ENCODE results near the gene RPL29. TPM values are rescaled to one million over a fixed set of nuclear protein-coding genes. Genes with fewer than 3 reads are reported as not detected.
A peak's percentile ranks its signal among the peaks of the same experiment; 100 is the strongest.
"Not testable (repeated sequence)": the region's sequence is repeated elsewhere in the genome, so short reads cannot be mapped to it uniquely, and the experiment has no call there.

Gene RPL29
- 1,128 TPM for total RNA-seq
- polyA plus RNA-seq, result 1,000 to 10,000 TPM; 1,236 to 1,661 (median 1,413) TPM

GRCh38 chr3:51995346-51996163 is at the start of gene RPL29:
TSS of gene RPL29 (minus strand) at chr3:51995895. CDS start at chr3:51995461, 434 bp downstream.
- peak within 1 kb of the TSS; percentile 89 for H3K27ac ChIP-seq (ENCODE audit: insufficient read depth, low read length, poor library complexity, severe bottlenecking)
- no peaks in the 10 kb centered on the region for H3K9me3 Mint-ChIP-seq
- peak within 1 kb of the TSS; percentile 95 to 100 (median 99) for H3K4me3 Mint-ChIP-seq
- H3K4me3 ChIP-seq (ENCODE audit: low read depth, low read length), result peak within 1 kb of the TSS; percentile 88
- H3K27me3 ChIP-seq (ENCODE audit: control insufficient read depth, insufficient read depth, low read length), result no peaks in the 10 kb centered on the region
- H3K27ac Mint-ChIP-seq, result peak within 1 kb of the TSS; percentile 100
- peaks cover 21% of the 10 kb centered on the region for H3K36me3 ChIP-seq (ENCODE audit: control insufficient read depth, insufficient read depth, low read length)
- H3K27me3 Mint-ChIP-seq, result peaks cover 12% of the 10 kb centered on the region
- peaks cover 25% of the 10 kb centered on the region for H3K4me1 ChIP-seq (ENCODE audit: control insufficient read depth, insufficient read depth, low read length, poor library complexity, severe bottlenecking)
- peaks cover 17% of the 10 kb centered on the region for H3K36me3 Mint-ChIP-seq
- no peaks in the 10 kb centered on the region for H3K9me3 ChIP-seq (ENCODE audit: control insufficient read depth in 2 of 2, low read length in 2 of 2)
- ATAC-seq (ENCODE audit: low read depth in 2 of 2) (peak; percentile 94 to 96), DNase-seq (peak; percentile 88 to 97 (median 94))
- peaks cover 0 to 44% (median 30%) of the 10 kb centered on the region in 4 donors for H3K4me1 Mint-ChIP-seq

- H3K27me3 Mint-ChIP-seq, result no peaks in the 10 kb centered on the region
- no peak for DNase-seq
- H3K36me3 Mint-ChIP-seq, result peaks cover 6% of the 10 kb centered on the region
- peaks cover 16% of the 10 kb centered on the region for H3K4me1 ChIP-seq (ENCODE audit: control insufficient read depth, insufficient read depth, low read length, poor library complexity, severe bottlenecking)
- no peak for ATAC-seq (ENCODE audit: low read depth in 2 of 2)
- H3K9me3 ChIP-seq (ENCODE audit: control insufficient read depth in 2 of 2, low read length in 2 of 2), result no peaks in the 10 kb centered on the region
- H3K27ac ChIP-seq (ENCODE audit: insufficient read depth, low read length, poor library complexity, severe bottlenecking), result no peak overlapping the region
- no peaks in the 10 kb centered on the region for H3K27me3 ChIP-seq (ENCODE audit: control insufficient read depth, insufficient read depth, low read length)
- H3K4me3 Mint-ChIP-seq, result peak overlapping the region in 1 of 4 donors; percentile 35
- H3K36me3 ChIP-seq (ENCODE audit: control insufficient read depth, insufficient read depth, low read length), result peaks cover 19% of the 10 kb centered on the region
- H3K4me1 Mint-ChIP-seq, result peaks cover 0 to 56% (median 7%) of the 10 kb centered on the region in 4 donors
- H3K4me3 ChIP-seq (ENCODE audit: low read depth, low read length), result no peak overlapping the region
- peak overlapping the region; percentile 85 to 91 (median 89) for H3K27ac Mint-ChIP-seq
- H3K9me3 Mint-ChIP-seq, result no peaks in the 10 kb centered on the region
Observed at GRCh38 chr3:52044869-52045619, 49.3 kb upstream of the RPL29 start.

- Histone ChIP-seq H3K4me3 (ENCODE audit: low read depth, low read length) (no peak overlapping the region), H3K27me3 (ENCODE audit: control insufficient read depth, insufficient read depth, low read length) (no peaks in the 10 kb centered on the region), H3K27ac (ENCODE audit: insufficient read depth, low read length, poor library complexity, severe bottlenecking) (no peak overlapping the region), H3K36me3 (ENCODE audit: control insufficient read depth, insufficient read depth, low read length) (peaks cover 6% of the 10 kb centered on the region), H3K9me3 (ENCODE audit: control insufficient read depth in 2 of 2, low read length in 2 of 2) (no peaks in the 10 kb centered on the region), H3K4me1 (ENCODE audit: control insufficient read depth, insufficient read depth, low read length, poor library complexity, severe bottlenecking) (peaks cover 4% of the 10 kb centered on the region)
- peaks cover 0 to 46% (median 5%) of the 10 kb centered on the region in 4 donors for H3K4me1 Mint-ChIP-seq
- ATAC-seq (ENCODE audit: low read depth in 2 of 2), result no peak
- DNase-seq, result no peak
- no peaks in the 10 kb centered on the region for H3K27me3 Mint-ChIP-seq
- no peaks in the 10 kb centered on the region for H3K36me3 Mint-ChIP-seq
- H3K4me3 Mint-ChIP-seq, result no peak overlapping the region
- no peaks in the 10 kb centered on the region for H3K9me3 Mint-ChIP-seq
- peak overlapping the region in 2 of 3 donors; percentile 20 to 65 for H3K27ac Mint-ChIP-seq
Observed at GRCh38 chr3:52043750-52044149, 48.1 kb upstream of the RPL29 start.

- H3K4me1 Mint-ChIP-seq, result peaks cover 0 to 39% (median 3%) of the 10 kb centered on the region in 4 donors
- not testable (repeated sequence) for H3K9me3 ChIP-seq (ENCODE audit: control insufficient read depth in 2 of 2, low read length in 2 of 2); H3K27me3 Mint-ChIP-seq; H3K27ac ChIP-seq (ENCODE audit: insufficient read depth, low read length, poor library complexity, severe bottlenecking); H3K36me3 Mint-ChIP-seq; H3K36me3 ChIP-seq (ENCODE audit: control insufficient read depth, insufficient read depth, low read length); DNase-seq; H3K9me3 Mint-ChIP-seq; H3K27me3 ChIP-seq (ENCODE audit: control insufficient read depth, insufficient read depth, low read length); H3K4me3 ChIP-seq (ENCODE audit: low read depth, low read length); H3K4me3 Mint-ChIP-seq; H3K4me1 ChIP-seq (ENCODE audit: control insufficient read depth, insufficient read depth, low read length, poor library complexity, severe bottlenecking); ATAC-seq (ENCODE audit: low read depth in 2 of 2)
- H3K27ac Mint-ChIP-seq, result peak overlapping the region in 1 of 3 donors; percentile 20
Observed at GRCh38 chr3:52043039-52043438, 47.3 kb upstream of the RPL29 start.

- peak overlapping the region in 1 of 3 donors; percentile 7 for H3K27ac Mint-ChIP-seq
- H3K4me1 Mint-ChIP-seq, result peaks cover 0 to 30% (median under 1%) of the 10 kb centered on the region in 4 donors
- no peak for DNase-seq
- Histone ChIP-seq H3K4me3 (ENCODE audit: low read depth, low read length) (no peak overlapping the region), H3K4me1 (ENCODE audit: control insufficient read depth, insufficient read depth, low read length, poor library complexity, severe bottlenecking) (no peaks in the 10 kb centered on the region), H3K27ac (ENCODE audit: insufficient read depth, low read length, poor library complexity, severe bottlenecking) (no peak overlapping the region), H3K9me3 (ENCODE audit: control insufficient read depth in 2 of 2, low read length in 2 of 2) (no peaks in the 10 kb centered on the region), H3K27me3 (ENCODE audit: control insufficient read depth, insufficient read depth, low read length) (no peaks in the 10 kb centered on the region), H3K36me3 (ENCODE audit: control insufficient read depth, insufficient read depth, low read length) (no peaks in the 10 kb centered on the region)
- no peak for ATAC-seq (ENCODE audit: low read depth in 2 of 2)
- no peaks in the 10 kb centered on the region for H3K9me3 Mint-ChIP-seq
- no peak overlapping the region for H3K4me3 Mint-ChIP-seq
- no peaks in the 10 kb centered on the region for H3K27me3 Mint-ChIP-seq
- H3K36me3 Mint-ChIP-seq, result no peaks in the 10 kb centered on the region
Observed at GRCh38 chr3:52041118-52041731, 45.5 kb upstream of the RPL29 start.

GRCh38 chr3:52040600-52040999 is 44.9 kb upstream of the RPL29 start:
- DNase-seq (no peak), ATAC-seq (ENCODE audit: low read depth in 2 of 2) (no peak)
- Histone ChIP-seq H3K4me1 (ENCODE audit: control insufficient read depth, insufficient read depth, low read length, poor library complexity, severe bottlenecking) (no peaks in the 10 kb centered on the region), H3K27ac (ENCODE audit: insufficient read depth, low read length, poor library complexity, severe bottlenecking) (no peak overlapping the region), H3K36me3 (ENCODE audit: control insufficient read depth, insufficient read depth, low read length) (no peaks in the 10 kb centered on the region), H3K4me3 (ENCODE audit: low read depth, low read length) (no peak overlapping the region), H3K9me3 (ENCODE audit: control insufficient read depth in 2 of 2, low read length in 2 of 2) (no peaks in the 10 kb centered on the region), H3K27me3 (ENCODE audit: control insufficient read depth, insufficient read depth, low read length) (no peaks in the 10 kb centered on the region)
- Mint-ChIP-seq H3K4me3 (no peak overlapping the region), H3K9me3 (no peaks in the 10 kb centered on the region), H3K4me1 (peaks cover 0 to 30% (median under 1%) of the 10 kb centered on the region in 4 donors), H3K27ac (peak overlapping the region in 1 of 3 donors; percentile 7), H3K27me3 (no peaks in the 10 kb centered on the region), H3K36me3 (no peaks in the 10 kb centered on the region)

- DNase-seq, result no peak
- no peaks in the 10 kb centered on the region for H3K36me3 ChIP-seq (ENCODE audit: control insufficient read depth, insufficient read depth, low read length)
- H3K36me3 Mint-ChIP-seq, result no peaks in the 10 kb centered on the region
- no peaks in the 10 kb centered on the region for H3K4me1 ChIP-seq (ENCODE audit: control insufficient read depth, insufficient read depth, low read length, poor library complexity, severe bottlenecking)
- H3K27me3 ChIP-seq (ENCODE audit: control insufficient read depth, insufficient read depth, low read length), result no peaks in the 10 kb centered on the region
- H3K9me3 Mint-ChIP-seq, result no peaks in the 10 kb centered on the region
- H3K4me1 Mint-ChIP-seq, result peaks cover 0 to 24% (median under 1%) of the 10 kb centered on the region in 4 donors
- no peak overlapping the region for H3K4me3 Mint-ChIP-seq
- H3K9me3 ChIP-seq (ENCODE audit: control insufficient read depth in 2 of 2, low read length in 2 of 2), result no peaks in the 10 kb centered on the region
- H3K27ac ChIP-seq (ENCODE audit: insufficient read depth, low read length, poor library complexity, severe bottlenecking), result no peak overlapping the region
- no peaks in the 10 kb centered on the region for H3K27me3 Mint-ChIP-seq
- H3K4me3 ChIP-seq (ENCODE audit: low read depth, low read length), result no peak overlapping the region
- no peak overlapping the region for H3K27ac Mint-ChIP-seq
- no peak for ATAC-seq (ENCODE audit: low read depth in 2 of 2)
Observed at GRCh38 chr3:52039846-52040245, 44.2 kb upstream of the RPL29 start.
